HS-27A (cell line): ENCODE results near the gene NFIA.

ENCODE experiments used
- DNase-seq: peaks from one replicate; pipeline ENCODE4 v3.0.0-alpha.2; 2012; ENCODE audit warnings: low read depth, missing footprints

NFIA gene

DNA sequence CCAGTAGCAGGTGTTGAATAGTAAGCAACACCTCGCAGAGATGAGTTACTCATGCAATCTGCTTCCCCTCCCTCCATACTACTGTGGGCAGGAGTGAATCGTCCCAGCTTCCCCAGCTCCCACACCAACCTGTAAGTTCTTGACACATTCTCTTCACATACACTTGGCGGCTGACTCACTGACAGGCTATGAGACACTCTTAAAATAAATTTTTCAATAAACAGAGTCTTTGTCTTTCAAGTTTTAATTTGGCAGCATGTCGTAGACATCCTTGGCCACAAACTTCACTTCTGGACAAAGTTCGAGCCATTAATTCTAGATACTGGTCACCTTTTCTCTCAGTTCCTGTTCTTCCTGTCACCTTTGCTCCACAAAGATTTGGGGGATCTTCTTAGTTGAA is 351.9 kb downstream of the NFIA start:
- no peak for DNase-seq

DNA sequence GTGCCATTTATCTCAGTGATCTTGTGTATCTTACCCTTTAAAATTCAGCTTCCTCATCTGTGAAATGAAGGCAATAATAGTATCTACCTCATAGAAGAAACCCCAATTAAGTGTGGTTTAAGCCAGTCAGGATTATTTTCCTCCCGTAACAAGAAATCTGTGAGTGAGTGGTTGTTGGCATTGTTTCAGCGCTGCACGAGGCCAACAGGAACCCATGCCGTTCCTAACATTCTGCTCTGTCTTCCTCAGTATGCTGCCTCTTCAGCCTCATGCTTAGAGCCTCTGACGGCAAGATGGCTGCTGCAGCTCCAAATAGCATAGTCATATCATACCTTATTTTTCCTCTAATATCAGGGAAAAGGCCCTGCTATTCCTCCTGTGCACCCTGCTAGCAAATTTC is 352.9 kb downstream of the NFIA start:
- DNase-seq = no peak

DNA sequence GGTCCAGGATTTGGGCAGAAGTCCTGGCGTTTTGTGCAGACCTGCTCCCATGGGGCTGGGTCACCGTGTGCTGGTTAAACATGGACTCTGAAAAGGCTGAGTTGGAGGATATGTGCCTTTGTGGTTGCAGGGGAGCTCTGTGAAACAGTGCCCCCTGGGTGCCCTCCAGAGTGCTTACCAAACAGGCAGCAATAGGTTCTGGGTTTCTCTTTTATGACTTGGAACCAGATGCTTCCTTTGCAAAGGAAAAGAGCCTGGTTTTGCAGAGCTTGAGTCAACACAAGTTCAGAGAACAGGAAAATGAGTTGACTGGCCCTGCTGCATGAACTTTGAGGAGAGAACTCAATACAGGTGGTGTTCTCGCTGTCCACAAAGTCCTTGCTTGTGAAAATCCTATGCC is 353.7 kb downstream of the NFIA start:
- DNase-seq = no peak

DNA sequence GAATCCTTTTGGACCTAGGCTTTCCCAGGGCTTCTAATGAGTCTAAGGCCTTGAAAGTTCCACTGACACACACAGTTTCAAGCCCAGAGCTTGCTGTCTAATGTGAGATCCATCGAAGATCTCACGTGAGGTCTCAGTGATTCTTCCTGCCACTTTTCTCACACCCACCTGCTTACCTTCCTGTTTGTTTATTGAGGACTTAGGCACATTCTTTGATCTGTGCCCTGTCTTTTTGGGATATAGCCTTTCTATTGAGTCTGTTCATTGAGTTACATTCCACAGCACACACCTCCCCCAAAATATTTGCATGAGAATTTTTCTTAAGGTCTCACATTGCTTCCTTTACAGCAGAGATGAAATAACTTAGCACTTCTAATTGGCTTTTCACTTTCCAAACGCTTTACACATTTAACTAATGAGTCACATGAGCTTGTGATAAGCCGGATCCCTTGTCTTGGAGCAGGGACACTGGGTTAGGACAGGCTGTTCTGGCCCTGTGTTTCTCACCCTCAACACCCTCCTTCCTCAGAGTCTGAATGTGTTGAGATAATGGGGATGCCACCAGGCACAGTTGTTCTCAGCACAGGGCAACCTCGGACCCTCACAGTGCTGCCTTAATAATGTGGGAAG is 354.2 kb downstream of the NFIA start:
- DNase-seq = no peak

DNA sequence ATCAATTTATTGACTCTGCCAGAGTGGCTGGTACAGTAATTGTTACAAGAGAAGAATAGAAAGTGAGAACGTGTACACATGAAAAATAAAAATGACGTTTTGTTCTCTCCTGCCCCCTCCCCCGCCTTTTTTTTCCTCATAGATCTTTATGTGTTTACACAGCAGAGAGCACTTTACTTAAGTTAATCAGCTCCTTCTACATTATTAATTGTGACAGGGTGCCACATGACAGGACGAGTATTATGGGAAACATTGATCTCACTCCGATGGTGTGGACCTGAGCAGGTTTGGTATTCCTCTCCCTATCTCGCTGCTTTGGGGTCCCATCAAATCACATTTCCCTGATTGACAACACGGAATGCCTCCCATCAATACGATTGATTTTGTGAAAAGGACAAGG is 356.9 kb downstream of the NFIA start:
- no peak for DNase-seq

DNA sequence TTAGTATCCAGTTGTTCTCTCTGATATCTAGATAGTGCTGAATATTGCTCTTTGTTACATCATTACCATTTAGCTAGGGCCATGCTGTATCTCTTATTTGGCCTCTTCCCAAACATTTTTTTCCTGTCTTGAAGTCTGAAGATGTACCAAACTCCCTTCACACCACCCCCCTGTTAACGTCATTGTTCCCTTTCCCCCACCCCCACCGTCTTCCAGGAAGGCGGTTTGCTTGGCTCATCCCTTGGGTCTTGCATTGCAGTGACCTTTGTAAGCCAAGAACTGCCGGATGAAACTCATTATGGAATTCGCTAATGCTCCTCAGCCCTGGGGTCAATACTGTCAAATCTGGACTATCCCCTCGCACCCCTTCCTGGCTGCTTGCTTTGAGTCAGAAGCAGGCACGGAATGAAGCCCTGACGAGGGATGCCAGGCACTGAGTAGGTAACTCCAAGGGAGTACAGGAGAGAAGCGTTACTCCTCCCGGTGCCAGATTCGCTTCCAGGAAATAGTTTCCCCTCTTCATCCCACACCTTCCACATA is 359.4 kb downstream of the NFIA start:
- no peak for DNase-seq

DNA sequence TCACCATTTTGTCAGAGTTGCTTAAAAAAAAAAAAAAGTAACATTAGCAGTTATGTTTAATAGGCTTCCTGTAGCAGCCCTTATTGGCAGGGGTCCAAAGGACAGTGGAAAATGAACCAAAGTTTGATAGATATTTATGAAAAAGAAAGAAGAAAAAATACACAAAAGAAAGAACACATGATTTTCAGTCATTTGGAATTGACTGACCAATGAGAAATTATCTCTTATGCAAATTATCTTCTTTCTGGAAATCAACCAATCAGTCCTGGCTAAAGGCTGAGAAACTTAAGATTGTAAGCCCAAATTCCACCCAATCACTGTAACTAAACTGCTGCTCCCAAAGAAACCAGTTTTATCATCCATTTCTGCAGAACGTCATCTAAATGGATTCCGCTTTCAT is 360.2 kb downstream of the NFIA start:
- no peak for DNase-seq

DNA sequence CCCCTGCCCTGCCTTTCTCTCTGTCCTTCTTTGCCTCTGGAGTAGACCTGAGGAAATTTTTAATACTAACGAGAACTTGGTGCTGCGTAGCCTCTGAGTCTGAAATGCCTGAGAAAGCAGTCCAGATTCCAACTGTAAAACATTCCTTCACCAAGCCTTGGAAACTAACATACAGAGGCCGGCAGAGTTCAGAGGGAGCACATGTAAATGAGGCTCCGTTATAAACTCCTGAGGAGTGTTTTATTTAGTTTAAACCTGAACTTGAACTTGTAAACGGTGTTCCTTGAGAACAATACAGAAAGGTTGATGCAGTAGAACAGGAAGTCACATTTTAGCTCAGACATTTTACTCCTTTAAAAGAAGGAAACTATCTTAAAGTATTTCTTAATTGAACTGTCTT is 361.9 kb downstream of the NFIA start:
- no peak for DNase-seq

DNA sequence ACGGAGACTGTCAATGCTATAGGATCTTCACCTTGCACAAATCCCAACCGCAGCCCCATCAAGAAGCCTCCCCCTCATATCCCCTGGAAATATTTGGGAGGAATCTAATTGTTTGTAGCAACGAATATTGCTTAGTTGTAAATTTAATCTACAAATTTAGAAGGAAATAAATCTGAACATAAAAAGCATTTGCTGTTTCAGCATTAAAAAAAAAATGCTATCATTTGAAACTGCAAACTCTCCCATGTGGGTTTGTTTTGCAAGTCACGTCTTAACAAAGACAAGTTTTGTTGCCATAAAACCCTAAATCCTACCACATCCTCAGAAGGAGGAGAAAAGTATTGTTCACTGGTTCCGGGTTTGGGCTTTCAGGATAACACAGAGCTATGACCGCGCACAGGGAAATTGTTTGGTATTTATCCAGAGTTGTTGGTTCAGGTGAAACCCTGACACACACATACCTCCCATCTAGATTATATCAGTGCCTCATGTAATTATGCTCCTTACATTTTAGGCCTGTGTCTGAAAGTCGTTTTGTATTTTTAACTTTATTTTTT is 363.0 kb downstream of the NFIA start:
- DNase-seq = no peak

DNA sequence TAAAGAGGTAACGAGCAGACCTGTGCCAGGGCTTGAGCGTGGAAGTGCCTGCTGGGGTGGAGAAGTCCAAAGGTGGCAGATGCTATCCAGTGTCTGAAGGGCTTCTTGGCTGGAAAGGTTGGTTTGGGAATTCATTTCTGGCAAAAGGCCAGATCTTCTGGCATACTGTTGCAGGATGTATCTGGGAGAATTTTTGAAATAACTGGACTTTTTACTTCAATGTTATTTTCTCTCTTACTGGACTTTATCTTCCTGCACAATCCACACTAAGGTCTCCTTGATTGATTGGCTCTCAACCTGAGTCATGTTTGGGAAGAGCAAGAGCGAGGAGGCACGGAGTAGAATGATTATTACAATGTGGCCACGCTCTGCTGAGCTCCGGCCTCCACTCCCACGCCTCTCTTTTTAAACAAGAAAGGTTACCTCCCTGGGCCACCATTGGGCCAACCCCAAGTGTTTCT is 364.2 kb downstream of the NFIA start:
- DNase-seq = no peak

DNA sequence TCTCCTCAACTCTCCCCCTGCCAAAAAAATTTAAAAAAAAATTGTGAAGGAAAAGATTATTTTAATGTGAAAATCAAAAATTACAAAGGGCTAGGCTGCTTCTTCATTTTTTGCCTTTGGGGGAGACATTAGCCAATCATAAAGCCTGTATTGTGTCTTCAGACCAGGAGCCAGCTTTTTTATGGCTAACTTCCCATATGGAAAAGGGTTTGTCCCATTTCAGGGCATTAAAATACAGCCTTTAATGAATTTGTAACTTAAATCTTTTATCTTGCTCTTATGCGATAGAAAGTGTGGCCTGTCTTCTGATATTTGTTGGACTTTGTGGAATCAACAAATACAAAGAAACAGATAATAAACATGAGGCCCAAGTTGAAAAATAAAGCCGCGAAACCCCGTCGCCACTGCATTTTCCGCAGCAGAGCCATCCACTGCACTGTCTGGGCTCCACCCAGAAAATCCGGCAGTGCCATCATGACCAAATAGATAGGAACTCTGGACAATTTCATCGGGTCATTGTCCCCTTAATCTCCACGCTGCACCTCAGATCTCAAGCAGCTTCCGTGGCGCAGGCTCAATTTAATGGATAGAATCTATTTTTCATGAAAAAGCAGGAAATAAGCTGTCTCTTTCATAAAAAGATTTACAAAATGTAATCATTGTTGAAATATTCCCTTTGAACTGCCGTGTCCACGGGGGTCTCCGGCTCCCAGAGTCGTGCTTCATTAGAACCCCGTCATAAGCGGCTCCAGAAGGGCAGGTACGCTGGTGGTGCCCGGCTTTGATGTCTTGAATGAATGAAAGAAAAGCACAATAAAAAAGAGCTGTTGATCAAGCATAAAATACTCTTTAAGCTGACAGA is 365.0 kb downstream of the NFIA start:
- no peak for DNase-seq

DNA sequence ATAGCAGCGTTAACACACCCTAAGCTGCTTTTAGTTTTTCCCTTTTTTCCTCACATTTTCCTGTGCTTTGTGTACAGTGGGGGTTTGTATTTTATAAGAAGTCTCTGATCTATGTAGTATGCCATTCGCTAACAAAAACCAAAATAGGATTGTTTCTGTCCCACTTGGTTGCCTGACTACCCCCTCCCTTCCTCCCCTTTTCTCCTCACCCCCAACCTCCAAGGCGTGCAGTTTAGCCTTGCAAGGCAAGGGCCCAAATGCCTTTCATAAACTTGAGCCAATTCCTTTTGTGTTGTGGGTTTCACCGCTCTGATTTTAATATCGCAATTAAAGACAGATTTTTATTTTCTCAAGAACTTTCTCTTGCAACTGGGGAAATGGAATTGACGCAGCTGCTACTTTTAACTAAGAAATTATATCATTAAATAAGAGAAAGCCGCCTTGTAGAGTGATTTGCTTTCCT is 365.6 kb downstream of the NFIA start:
- DNase-seq = no peak

DNA sequence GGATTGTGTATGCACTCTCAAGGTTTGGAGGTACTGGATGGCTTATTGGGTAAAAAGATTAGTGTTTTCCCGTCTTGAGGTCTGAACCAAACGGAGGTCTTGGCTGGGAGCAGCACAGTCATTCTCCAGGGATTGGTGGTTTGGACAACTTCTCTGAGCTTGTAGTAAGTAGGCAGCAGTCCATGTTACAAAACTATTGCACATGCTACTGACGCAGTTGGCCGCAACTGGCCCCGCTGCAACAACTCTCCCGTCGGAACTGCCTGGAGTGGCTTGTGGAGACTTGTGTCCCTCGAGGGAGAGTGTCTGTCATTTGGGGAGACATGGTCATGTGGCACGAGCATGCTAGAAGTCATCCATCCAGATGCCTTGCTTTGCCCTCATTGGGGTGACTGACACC is 366.6 kb downstream of the NFIA start:
- no peak for DNase-seq

DNA sequence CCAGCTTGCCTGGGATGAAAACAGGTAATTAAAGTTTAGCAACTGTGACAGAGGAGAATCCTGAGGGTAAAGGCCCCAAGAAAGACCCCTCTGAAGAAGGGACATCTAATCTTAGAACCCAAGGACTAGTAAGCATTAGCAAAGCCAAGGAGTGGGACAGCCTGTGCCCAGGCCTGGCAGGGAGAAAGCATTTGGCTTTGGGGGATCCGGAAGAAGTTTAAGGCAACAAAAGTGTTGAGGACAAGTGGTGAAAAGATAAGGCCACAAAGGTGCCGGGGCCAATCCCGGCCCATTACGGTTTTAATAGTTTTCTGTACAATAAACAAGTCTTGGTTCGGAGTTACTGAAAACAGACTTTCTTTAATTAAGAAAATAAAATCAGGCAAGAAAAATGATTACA is 367.0 kb downstream of the NFIA start:
- no peak for DNase-seq

DNA sequence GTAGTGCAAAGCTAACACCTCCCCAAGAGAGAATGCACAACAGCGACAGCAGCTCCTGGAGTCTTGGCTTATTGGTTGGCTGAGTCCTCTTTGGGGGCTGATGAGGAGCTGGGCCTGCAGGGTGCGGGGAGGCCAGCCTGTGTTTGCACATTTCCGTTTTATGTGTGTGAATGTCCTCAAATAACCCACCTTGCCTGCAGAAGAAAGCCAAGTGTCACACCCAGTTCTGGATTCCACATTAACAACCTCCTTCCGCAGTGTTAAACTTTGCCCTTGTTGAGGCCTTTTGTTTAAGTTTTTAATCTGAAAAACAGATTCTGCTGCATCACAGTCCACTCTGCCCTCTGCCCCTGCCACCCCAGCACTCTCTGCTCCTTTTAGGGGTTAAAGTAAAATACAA is 368.1 kb downstream of the NFIA start:
- no peak for DNase-seq

DNA sequence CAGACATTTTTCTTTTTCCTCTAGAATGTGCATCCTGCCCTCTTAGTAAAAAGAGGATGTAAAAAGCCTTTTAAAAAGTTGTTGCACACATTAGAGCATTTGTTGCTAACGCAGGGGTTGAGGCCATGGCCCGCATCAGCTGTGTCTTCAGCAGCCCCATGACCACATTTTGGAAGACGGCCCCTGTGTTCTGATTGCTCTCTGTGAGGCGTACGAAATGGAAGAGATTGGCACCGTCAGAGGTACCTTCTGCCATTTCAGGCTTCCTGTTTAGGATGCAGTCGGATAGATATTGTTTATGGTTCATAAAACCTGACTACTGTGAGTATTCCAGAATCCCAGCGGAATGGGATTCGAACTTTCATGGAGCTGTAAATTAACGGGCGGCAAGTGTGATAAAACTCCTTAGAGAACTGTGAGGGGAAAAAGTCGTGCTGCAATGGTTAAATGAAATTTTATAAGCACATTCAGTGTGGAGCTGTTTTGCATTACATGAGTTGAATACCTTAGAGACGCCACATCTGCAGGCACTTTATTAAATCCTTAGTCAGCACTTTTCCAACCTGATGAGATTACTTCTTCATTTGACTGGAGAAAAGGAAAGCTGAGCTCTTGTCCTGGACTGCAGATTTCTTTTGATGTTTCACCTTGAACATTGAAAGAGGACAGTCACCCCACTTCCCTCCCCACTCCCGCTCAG is 368.7 kb downstream of the NFIA start:
- DNase-seq = no peak

DNA sequence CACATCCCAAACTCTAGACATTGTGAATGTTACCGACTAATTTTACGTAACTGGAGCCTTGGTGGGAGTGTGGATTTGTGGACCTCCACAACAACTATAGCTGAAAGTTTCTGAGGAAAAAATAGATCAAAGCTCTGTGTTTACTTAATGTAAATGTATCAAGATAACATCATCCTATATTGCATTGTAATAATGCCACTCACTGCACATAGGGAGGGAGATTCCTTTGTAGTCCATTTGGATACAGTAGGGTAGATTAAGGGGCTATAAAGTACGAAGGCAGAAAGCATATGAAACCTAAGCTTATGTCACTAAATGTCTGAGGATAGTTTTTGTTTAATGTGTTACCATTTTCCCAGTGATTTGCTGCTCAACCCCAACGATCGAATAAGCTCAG is 369.2 kb downstream of the NFIA start:
- no peak for DNase-seq

DNA sequence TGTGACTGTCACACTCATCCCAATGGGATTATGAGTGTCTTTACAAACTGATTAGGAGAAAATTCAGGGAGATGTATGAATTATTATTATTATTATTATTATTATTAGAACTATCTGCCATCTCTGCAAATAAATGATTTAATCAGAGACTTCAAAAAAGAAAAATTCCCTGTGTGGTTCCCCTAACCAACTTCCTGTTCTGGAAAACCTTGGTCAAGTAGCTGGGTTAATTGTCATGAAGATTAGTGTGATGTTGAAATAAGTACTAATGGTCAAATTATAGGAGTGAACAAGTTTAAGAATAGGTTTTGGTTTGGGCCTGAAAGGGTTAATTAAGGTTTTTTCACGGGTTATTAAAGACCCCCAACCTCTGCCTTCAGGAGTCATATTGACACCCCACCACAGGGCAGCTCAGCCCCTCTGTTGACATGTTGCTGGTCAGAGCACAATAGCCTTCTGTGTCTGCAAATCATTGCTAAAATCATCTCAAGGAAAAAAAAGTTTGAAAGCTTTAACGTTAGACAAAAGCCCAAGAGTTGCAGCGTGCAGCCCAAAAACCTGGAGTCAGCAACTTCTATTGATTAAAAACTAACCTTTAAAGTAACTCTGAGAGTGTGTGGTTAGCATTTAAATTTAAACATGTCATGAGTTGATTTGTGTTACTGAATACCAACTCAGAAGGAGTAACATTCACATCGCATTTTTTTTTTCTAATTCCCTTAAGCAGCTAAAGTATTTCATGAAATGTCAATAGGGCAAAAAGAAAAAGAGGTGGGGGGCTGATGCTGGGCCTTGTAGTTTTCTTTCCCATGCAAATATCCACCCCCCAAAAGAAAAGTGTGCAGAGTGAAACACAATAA is 370.0 kb downstream of the NFIA start:
- DNase-seq = no peak

DNA sequence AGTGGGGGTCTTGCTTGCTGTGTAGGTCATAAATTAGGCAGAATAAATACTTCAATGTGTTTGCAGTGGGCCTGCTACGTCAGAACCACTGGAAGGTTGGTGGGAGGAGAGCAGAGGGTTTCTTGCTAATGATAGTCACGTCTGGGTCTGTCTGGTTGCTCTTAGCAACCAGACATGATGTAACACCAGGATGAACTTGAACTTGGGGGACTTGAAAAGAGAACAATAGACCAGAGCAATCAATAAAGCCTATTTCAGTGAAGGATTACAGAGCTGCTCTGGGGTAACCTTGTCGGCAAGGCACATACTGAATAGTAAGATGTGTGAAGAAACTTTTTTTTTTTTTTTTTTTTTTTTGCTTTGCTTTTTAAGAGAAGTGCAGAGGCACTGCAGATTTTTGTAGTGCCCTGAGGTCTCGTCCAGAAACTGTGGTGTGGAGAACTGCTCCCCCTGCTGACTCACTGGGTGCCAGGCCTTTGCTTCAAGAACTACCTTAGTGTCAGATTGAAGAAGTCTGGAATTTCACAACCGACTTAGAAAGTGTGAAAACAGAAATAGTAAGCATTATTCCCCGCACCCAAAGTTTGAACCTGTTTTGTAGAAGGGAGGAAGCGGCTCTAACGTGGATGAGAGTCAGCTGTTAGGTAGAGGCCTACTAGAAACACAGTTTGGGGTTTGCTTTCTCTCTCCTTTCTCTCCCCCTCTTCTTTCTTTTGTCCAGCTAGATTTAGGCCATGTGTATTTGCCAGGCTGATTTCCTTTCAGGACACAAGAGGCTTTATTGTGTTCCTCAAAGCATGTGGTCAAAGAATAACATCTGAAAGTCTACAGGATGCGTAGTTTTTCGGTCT is 371.0 kb downstream of the NFIA start:
- DNase-seq = peak; percentile 49

DNA sequence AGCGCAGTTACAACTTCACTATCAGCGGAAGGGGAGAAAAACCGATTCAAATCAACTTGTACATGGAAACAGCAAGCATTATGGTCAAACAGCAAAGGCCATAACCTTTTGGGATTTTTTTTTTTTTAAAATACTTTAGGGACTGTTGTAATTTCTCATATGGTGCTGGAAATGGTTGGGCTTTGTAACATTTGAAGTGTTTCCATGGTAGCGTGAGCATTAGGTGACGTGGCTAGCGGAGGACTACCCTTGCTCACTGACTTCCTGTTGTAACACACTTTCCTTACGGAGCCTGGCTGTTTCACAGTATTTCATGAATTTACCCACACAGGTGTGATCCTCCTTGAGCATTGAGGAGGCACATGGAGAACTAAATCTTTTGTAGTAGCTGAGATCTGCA is 373.0 kb downstream of the NFIA start:
- no peak for DNase-seq
